ENCODE results near the gene HPS1. TPM values are rescaled to one million over a fixed set of nuclear protein-coding genes. Genes with fewer than 3 reads are reported as not detected.

Gene HPS1
- total RNA-seq, 1 donor from 2014 or later: 34.7 TPM

GRCh38 chr10:98389398-98389797 lies 57.3 kb downstream of the HPS1 start:
- Histone ChIP-seq H3K9me3 (ENCODE audit: insufficient read depth, low read depth, low read length) (no peaks in the 10 kb centered on the region), H3K4me2 (ENCODE audit: low read length) (no peak overlapping the region), H2AFZ (ENCODE audit: low read depth, low read length) (no peak overlapping the region), H3K27me3 (ENCODE audit: insufficient read depth, low read length) (no peaks in the 10 kb centered on the region), H3K9ac (ENCODE audit: low read length) (no peak overlapping the region), H4K20me1 (ENCODE audit: insufficient read depth, low read length) (no peaks in the 10 kb centered on the region), H3K27ac (ENCODE audit: low read depth, low read length) (no peak overlapping the region), H3K4me3 (ENCODE audit: insufficient read depth, low read depth, low read length) (no peak overlapping the region), H3K4me1 (ENCODE audit: insufficient read depth, low read length) (peaks cover 2% of the 10 kb centered on the region), H3K79me2 (ENCODE audit: insufficient read depth, low read length) (no peaks in the 10 kb centered on the region), H3K36me3 (ENCODE audit: insufficient read depth, low read length) (no peaks in the 10 kb centered on the region)
- FAIRE-seq: no peak
- Mint-ChIP-seq H3K4me3 (ENCODE audit: unreplicated experiment) (no peak overlapping the region), H3K9me3 (ENCODE audit: unreplicated experiment) (peaks cover 8% of the 10 kb centered on the region), H3K36me3 (ENCODE audit: low read depth, unreplicated experiment) (peaks cover 8% of the 10 kb centered on the region), H3K4me1 (ENCODE audit: low read depth, unreplicated experiment) (peaks cover 3% of the 10 kb centered on the region), H3K27ac (ENCODE audit: unreplicated experiment) (no peak overlapping the region), H3K27me3 (ENCODE audit: low read depth, unreplicated experiment) (peaks cover 25% of the 10 kb centered on the region)
- no peak for DNase-seq (ENCODE audit: low read depth)
- TF ChIP-seq EZH2 (IDR thresholded peaks at IDR 0.05; ENCODE audit: insufficient read depth, low read length) (no peak), CTCF (IDR thresholded peaks at IDR 0.05; ENCODE audit: insufficient read depth, low read depth, low read length) (no peak)

- H3K4me1 Mint-ChIP-seq (ENCODE audit: low read depth, unreplicated experiment): peaks cover 10% of the 10 kb centered on the region
- Histone ChIP-seq H3K9me3 (ENCODE audit: insufficient read depth, low read depth, low read length) (no peaks in the 10 kb centered on the region), H3K27ac (ENCODE audit: low read depth, low read length) (no peak overlapping the region), H4K20me1 (ENCODE audit: insufficient read depth, low read length) (no peaks in the 10 kb centered on the region), H3K9ac (ENCODE audit: low read length) (no peak overlapping the region), H3K4me2 (ENCODE audit: low read length) (no peak overlapping the region), H3K4me3 (ENCODE audit: insufficient read depth, low read depth, low read length) (no peak overlapping the region), H2AFZ (ENCODE audit: low read depth, low read length) (no peak overlapping the region), H3K27me3 (ENCODE audit: insufficient read depth, low read length) (no peaks in the 10 kb centered on the region), H3K4me1 (ENCODE audit: insufficient read depth, low read length) (peaks cover 10% of the 10 kb centered on the region), H3K36me3 (ENCODE audit: insufficient read depth, low read length) (no peaks in the 10 kb centered on the region), H3K79me2 (ENCODE audit: insufficient read depth, low read length) (no peaks in the 10 kb centered on the region)
- DNase-seq (ENCODE audit: low read depth) (no peak), FAIRE-seq (no peak)
- H3K9me3 Mint-ChIP-seq (ENCODE audit: unreplicated experiment): peaks cover 3% of the 10 kb centered on the region
- no peak overlapping the region for H3K27ac Mint-ChIP-seq (ENCODE audit: unreplicated experiment)
- H3K4me3 Mint-ChIP-seq (ENCODE audit: unreplicated experiment): no peak overlapping the region
- peaks cover 9% of the 10 kb centered on the region for H3K36me3 Mint-ChIP-seq (ENCODE audit: low read depth, unreplicated experiment)
- no peak for TF ChIP-seq CTCF (IDR thresholded peaks at IDR 0.05; ENCODE audit: insufficient read depth, low read depth, low read length)
- no peak for TF ChIP-seq EZH2 (IDR thresholded peaks at IDR 0.05; ENCODE audit: insufficient read depth, low read length)
- peaks cover 18% of the 10 kb centered on the region for H3K27me3 Mint-ChIP-seq (ENCODE audit: low read depth, unreplicated experiment)
Measured at GRCh38 chr10:98388101-98388655, 58.6 kb downstream of the HPS1 start.

- Histone ChIP-seq H3K4me3 (ENCODE audit: insufficient read depth, low read depth, low read length) (no peak overlapping the region), H3K4me1 (ENCODE audit: insufficient read depth, low read length) (peaks cover 13% of the 10 kb centered on the region), H3K9ac (ENCODE audit: low read length) (no peak overlapping the region), H2AFZ (ENCODE audit: low read depth, low read length) (no peak overlapping the region), H3K79me2 (ENCODE audit: insufficient read depth, low read length) (no peaks in the 10 kb centered on the region), H4K20me1 (ENCODE audit: insufficient read depth, low read length) (no peaks in the 10 kb centered on the region), H3K4me2 (ENCODE audit: low read length) (no peak overlapping the region), H3K9me3 (ENCODE audit: insufficient read depth, low read depth, low read length) (no peaks in the 10 kb centered on the region), H3K27ac (ENCODE audit: low read depth, low read length) (no peak overlapping the region), H3K36me3 (ENCODE audit: insufficient read depth, low read length) (no peaks in the 10 kb centered on the region), H3K27me3 (ENCODE audit: insufficient read depth, low read length) (no peaks in the 10 kb centered on the region)
- Mint-ChIP-seq H3K27me3 (ENCODE audit: low read depth, unreplicated experiment) (peaks cover 7% of the 10 kb centered on the region), H3K27ac (ENCODE audit: unreplicated experiment) (no peak overlapping the region), H3K36me3 (ENCODE audit: low read depth, unreplicated experiment) (peaks cover 11% of the 10 kb centered on the region), H3K4me3 (ENCODE audit: unreplicated experiment) (no peak overlapping the region), H3K4me1 (ENCODE audit: low read depth, unreplicated experiment) (peaks cover 24% of the 10 kb centered on the region), H3K9me3 (ENCODE audit: unreplicated experiment) (no peaks in the 10 kb centered on the region)
- no peak for DNase-seq (ENCODE audit: low read depth)
- TF ChIP-seq EZH2 (IDR thresholded peaks at IDR 0.05; ENCODE audit: insufficient read depth, low read length): no peak
- no peak for TF ChIP-seq CTCF (IDR thresholded peaks at IDR 0.05; ENCODE audit: insufficient read depth, low read depth, low read length)
- no peak for FAIRE-seq
Measured at GRCh38 chr10:98384531-98385133, 62.1 kb downstream of the HPS1 start.
